Activated CD8-positive, alpha-beta T cell treated with anti-CD3 and anti-CD28 coated beads for 36 hours (primary cell): ENCODE results near the gene OR2M7. TPM values are rescaled to one million over a fixed set of nuclear protein-coding genes. Genes with fewer than 3 reads are reported as not detected.

Experiments used
- ATAC-seq: fragments of 200-7000 bp; cut with Tn5 transposase; one replicate; pipeline ENCODE4 v1.10.0; 2021; ENCODE audit warnings: mild to moderate bottlenecking, moderate library complexity
- CTCF ChIA-PET: fragments of 350-600 bp; sonication (Branson Sonifier 250); formaldehyde crosslinking; loops from one replicate; lab custom pipeline; 2021; ENCODE audit warnings: antibody characterized with exemption; lab: Charles Lee
- POLR2A ChIA-PET: fragments of 350-600 bp; sonication (Branson Sonifier 250); formaldehyde crosslinking; loops from one replicate; lab custom pipeline; 2021; ENCODE audit warnings: antibody characterized with exemption; lab: Charles Lee
- DNase-seq: peaks from one replicate; pipeline ENCODE4 v3.0.0-alpha.2; 2020
- H3K27ac Mint-ChIP-seq: one replicate; pipeline ENCODE4 v1.8.0; 2021; ENCODE audit warnings: mild to moderate bottlenecking, mixed read lengths
- H3K27me3 Mint-ChIP-seq: one replicate; pipeline ENCODE4 v1.8.0; 2021; ENCODE audit warnings: mixed read lengths
- H3K36me3 Mint-ChIP-seq: one replicate; pipeline ENCODE4 v1.8.0; 2021; ENCODE audit warnings: low read depth, mixed read lengths
- H3K4me1 Mint-ChIP-seq: one replicate; pipeline ENCODE4 v1.8.0; 2021; ENCODE audit warnings: low read depth, mixed read lengths
- H3K4me3 Mint-ChIP-seq: one replicate; pipeline ENCODE4 v1.8.0; 2021; ENCODE audit warnings: mild to moderate bottlenecking, moderate library complexity, mixed read lengths
- H3K9me3 Mint-ChIP-seq: one replicate; pipeline ENCODE4 v1.8.0; 2021; ENCODE audit warnings: mixed read lengths
- intact Hi-C: fragments of 100-400 bp; cut with micrococcal nuclease; formaldehyde crosslinking; loops from one replicate; pipeline ENCODE4 v1.10.0; 2022
- total RNA-seq, 2 experiments: library from RNA; stranded (reverse); gene quantifications; one replicate each; pipeline ENCODE4 v1.2.3, GENCODE V29; 2021
- TF ChIP-seq, protein P1 (sequence below): fragments of 200-600 bp; IDR thresholded peaks from one replicate; pipeline ENCODE4 v1.8.0; 2022; ENCODE audit warnings: antibody characterized with exemption, mild to moderate bottlenecking

The OR2M7 gene, protein sequence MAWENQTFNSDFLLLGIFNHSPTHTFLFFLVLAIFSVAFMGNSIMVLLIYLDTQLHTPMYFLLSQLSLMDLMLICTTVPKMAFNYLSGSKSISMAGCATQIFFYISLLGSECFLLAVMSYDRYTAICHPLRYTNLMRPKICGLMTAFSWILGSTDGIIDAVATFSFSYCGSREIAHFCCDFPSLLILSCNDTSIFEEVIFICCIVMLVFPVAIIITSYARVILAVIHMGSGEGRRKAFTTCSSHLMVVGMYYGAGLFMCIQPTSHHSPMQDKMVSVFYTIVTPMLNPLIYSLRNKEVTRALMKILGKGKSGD
- not detected for total RNA-seq

- H3K27ac Mint-ChIP-seq, result no peak within 1 kb of the TSS
These were observed at the start of gene OR2M7 for GRCh38 chr1:248324468-248324867. Gene OR2M7, minus strand, starts transcription at chr1:248324568. Its CDS starts 0 bp downstream, at chr1:248324568.

GRCh38 chr1:248373761-248374160 lies 49.4 kb upstream of the OR2M7 start:
- Mint-ChIP-seq H3K9me3 (no peaks in the 10 kb centered on the region), H3K36me3 (no peaks in the 10 kb centered on the region), H3K4me1 (peaks cover 3% of the 10 kb centered on the region), H3K4me3 (no peak overlapping the region), H3K27ac (no peak overlapping the region), H3K27me3 (no peaks in the 10 kb centered on the region)
- CTCF ChIA-PET, result no interaction called here
- intact Hi-C loops, result no loop called here
- POLR2A ChIA-PET, result no interaction called here
- no peak for ATAC-seq
- no peak for DNase-seq
- TF ChIP-seq, protein P1, sequence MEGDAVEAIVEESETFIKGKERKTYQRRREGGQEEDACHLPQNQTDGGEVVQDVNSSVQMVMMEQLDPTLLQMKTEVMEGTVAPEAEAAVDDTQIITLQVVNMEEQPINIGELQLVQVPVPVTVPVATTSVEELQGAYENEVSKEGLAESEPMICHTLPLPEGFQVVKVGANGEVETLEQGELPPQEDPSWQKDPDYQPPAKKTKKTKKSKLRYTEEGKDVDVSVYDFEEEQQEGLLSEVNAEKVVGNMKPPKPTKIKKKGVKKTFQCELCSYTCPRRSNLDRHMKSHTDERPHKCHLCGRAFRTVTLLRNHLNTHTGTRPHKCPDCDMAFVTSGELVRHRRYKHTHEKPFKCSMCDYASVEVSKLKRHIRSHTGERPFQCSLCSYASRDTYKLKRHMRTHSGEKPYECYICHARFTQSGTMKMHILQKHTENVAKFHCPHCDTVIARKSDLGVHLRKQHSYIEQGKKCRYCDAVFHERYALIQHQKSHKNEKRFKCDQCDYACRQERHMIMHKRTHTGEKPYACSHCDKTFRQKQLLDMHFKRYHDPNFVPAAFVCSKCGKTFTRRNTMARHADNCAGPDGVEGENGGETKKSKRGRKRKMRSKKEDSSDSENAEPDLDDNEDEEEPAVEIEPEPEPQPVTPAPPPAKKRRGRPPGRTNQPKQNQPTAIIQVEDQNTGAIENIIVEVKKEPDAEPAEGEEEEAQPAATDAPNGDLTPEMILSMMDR, result no peak

More at GRCh38 chr1:248324468-248324867, at the start of gene OR2M7:
- Mint-ChIP-seq H3K4me1 (no peaks in the 10 kb centered on the region), H3K9me3 (no peaks in the 10 kb centered on the region), H3K27me3 (peaks cover 1% of the 10 kb centered on the region), H3K4me3 (no peak within 1 kb of the TSS), H3K36me3 (no peaks in the 10 kb centered on the region)
- POLR2A ChIA-PET, result no interaction called here
- intact Hi-C loops, result no loop called here
- TF ChIP-seq, protein P1, result no peak
- CTCF ChIA-PET, result no interaction called here
- ATAC-seq, result no peak
- DNase-seq, result no peak

GRCh38 chr1:248372394-248372793 lies 48.0 kb upstream of the OR2M7 start:
- no peaks in the 10 kb centered on the region for H3K9me3 Mint-ChIP-seq
- H3K4me3 Mint-ChIP-seq, result no peak overlapping the region
- H3K4me1 Mint-ChIP-seq, result peaks cover 3% of the 10 kb centered on the region
- no peak overlapping the region for H3K27ac Mint-ChIP-seq
- ATAC-seq (no peak), DNase-seq (peak; percentile 9)
- TF ChIP-seq, protein P1, result no peak
- CTCF ChIA-PET, result no interaction called here
- H3K36me3 Mint-ChIP-seq, result no peaks in the 10 kb centered on the region
- intact Hi-C loops, result no loop called here
- POLR2A ChIA-PET, result interaction anchor here (0.6 kb wide), 1 partner anchor 16 kb away, joined by 3 read pairs; no protein-coding TSS in a partner anchor
- H3K27me3 Mint-ChIP-seq, result no peaks in the 10 kb centered on the region

DNA sequence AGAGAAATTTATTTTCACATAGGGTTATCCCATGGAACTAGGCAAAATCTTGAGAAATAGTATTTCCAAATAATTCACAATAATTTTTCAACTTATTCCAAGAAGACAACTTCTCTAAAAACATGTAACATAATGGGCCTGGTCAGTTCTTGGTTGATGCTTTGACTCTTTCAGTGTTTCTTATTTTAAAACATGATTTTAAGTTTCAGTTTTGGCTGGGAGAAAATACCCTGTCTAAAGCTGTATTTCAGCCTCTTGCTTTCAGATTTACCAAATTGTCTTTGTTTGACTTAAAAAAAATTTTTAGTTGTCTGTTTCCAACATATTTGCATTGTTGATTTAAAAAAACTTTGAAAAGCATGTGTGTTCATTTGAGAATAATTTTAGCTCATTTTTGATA lies 42.2 kb upstream of the OR2M7 start:
- ChIA-PET POLR2A (no interaction called here), CTCF (no interaction called here)
- Mint-ChIP-seq H3K27ac (no peak overlapping the region), H3K4me1 (no peaks in the 10 kb centered on the region), H3K9me3 (peaks cover 2% of the 10 kb centered on the region), H3K27me3 (no peaks in the 10 kb centered on the region), H3K4me3 (no peak overlapping the region), H3K36me3 (no peaks in the 10 kb centered on the region)
- intact Hi-C loops, result no loop called here
- no peak for ATAC-seq
- DNase-seq, result no peak
- TF ChIP-seq, protein P1, result no peak

GRCh38 chr1:248361121-248361715 lies 36.9 kb upstream of the OR2M7 start, which contains the start of gene OR2T4:
Gene OR2T4, plus strand, starts transcription at chr1:248361665. Its CDS starts 0 bp downstream, at chr1:248361665.
- ATAC-seq (no peak), DNase-seq (no peak)
- Mint-ChIP-seq H3K27me3 (no peaks in the 10 kb centered on the region), H3K9me3 (peaks cover 2% of the 10 kb centered on the region), H3K4me3 (no peak within 1 kb of the TSS), H3K4me1 (no peaks in the 10 kb centered on the region), H3K27ac (no peak within 1 kb of the TSS), H3K36me3 (no peaks in the 10 kb centered on the region)
- TF ChIP-seq, protein P1, result no peak
- intact Hi-C loops, result no loop called here
- CTCF ChIA-PET, result no interaction called here
- POLR2A ChIA-PET, result no interaction called here
